ENCODE measurements around the gene ABCC1.
"Not testable (repeated sequence)": the region's sequence is repeated elsewhere in the genome, so short reads cannot be mapped to it uniquely, and the experiment has no call there.

The ABCC1 gene

DNA sequence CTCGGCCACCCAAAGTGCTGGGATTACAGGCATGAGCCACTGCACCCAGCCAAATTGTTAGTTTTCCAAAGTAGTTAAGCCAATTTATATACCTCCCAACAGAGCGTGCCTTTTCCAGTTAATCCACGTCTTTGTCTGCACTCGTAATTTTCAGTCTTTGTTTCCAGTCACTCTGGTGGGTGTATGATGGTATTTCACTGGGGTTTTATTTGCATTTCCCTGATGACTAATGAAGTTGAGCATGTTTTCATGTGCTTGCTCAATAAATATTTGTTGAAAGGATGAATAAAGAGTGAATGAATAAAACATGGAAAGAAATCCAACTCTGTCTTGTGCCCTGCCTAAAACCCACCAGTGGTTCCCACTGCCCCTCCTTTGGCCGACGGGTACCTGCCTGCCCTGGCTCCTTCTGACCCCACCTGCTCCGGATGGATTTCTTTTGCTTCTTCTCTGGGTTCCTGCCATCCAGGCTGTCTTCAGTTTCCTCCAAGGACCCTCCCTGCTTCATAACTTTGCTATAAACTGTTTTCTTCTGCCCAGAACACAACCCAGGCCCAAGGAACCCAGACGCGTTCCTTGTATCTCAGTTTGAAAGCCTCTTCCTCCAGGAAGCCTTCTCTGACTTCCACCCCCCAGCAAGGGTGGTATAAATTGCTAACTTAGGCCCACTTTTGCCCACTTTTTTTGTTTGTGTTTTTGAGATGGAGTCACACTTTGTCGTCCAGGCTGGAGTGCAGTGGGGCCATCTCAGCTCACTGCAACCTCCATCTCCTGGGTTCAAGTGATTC, 3.0 kb upstream of the ABCC1 start:
- DNase-seq (ENCODE audit: low read depth), result peak; percentile 77

GRCh38 chr16:15947983-15948509, 1.4 kb upstream of the ABCC1 start:
- DNase-seq (ENCODE audit: low read depth), result no peak

GRCh38 chr16:15948532-15949209, 745 bp upstream of the ABCC1 start:
- DNase-seq (ENCODE audit: low read depth), result no peak

GRCh38 chr16:15950161-15950854, 892 bp downstream of the ABCC1 start:
- peak; percentile 52 for DNase-seq (ENCODE audit: low read depth)

DNA sequence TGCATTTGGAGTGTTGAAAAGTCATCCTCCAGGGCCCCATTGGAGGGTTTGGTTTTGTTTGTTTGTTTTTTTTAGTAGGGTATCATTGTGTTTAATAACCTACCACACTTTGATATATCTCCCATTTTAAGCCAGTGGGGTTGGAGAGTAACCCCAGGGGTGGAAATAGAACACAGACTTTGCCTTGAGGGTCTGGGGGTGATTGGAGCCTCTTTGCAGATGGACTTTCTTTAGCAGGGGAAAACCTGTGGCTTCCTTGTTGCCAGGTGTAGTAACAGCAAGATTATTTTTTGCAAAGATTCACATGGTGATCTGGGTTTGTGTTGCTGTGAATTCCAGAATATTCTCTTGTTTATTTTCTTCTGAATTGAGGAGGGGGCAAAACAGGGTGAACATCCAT, 1.5 kb downstream of the ABCC1 start:
- DNase-seq (ENCODE audit: low read depth), result no peak

DNA sequence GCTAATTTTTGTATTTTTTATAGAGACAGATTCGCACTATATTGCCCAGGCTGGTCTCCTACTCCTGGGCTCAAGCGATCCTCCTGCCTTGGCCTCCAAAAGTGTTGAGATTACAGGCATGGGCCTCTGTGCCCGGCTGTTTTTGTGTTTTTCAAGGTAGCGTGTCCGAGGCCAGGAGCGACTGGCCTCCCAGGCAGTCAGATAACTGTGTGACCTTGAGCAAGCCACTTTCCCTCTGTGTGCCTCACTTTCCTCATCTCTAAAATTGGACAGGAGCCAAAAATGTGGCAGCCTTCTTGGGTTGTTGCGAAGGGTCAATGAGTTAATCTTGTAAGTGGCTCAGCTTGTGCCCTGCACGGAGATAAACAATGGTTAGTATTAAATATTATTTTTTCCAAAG, 2.4 kb downstream of the ABCC1 start:
- no peak for DNase-seq (ENCODE audit: low read depth)

DNA sequence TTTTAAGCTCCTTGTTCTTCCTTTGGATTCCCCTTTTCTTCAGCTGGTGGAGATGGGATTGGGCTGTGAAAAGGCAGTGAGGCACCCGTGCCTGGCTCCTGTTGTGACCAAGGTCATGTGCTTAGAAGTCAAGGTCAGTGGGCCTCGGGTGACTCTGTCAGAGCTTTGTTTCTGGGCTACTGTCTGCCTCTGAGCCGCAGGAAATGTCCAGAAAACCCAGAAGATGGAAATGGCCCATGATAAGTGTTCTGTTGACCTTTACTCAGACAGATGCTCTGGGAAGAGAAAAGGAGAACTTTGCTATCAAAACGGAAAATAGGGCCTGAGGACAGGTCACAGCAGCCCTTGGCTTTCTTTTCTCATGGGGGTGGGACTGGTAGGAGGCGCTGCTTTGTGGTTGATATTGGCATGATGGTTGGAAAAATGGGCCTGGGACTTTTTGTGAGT, 2.9 kb downstream of the ABCC1 start:
- no peak for DNase-seq (ENCODE audit: low read depth)

DNA sequence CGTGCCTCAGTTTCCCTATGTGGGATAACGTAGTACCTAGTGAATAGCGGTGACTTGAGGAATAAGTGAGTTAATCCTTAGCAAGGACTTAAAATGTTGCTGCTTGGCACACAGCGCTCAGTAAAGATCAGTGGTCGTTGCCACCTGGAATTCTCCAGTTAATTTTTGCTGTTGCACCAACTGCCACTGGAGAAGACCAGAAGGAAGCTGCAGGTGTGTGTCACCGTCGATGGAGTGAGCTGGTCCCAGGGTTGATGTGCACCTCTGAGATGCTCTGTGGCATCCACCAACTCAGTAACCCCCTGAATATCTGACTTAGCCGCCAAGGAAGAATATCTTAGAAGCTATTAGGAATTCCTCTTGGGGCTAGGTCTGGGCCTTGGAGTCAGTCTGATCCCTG, 4.1 kb downstream of the ABCC1 start:
- DNase-seq (ENCODE audit: low read depth), result no peak

DNA sequence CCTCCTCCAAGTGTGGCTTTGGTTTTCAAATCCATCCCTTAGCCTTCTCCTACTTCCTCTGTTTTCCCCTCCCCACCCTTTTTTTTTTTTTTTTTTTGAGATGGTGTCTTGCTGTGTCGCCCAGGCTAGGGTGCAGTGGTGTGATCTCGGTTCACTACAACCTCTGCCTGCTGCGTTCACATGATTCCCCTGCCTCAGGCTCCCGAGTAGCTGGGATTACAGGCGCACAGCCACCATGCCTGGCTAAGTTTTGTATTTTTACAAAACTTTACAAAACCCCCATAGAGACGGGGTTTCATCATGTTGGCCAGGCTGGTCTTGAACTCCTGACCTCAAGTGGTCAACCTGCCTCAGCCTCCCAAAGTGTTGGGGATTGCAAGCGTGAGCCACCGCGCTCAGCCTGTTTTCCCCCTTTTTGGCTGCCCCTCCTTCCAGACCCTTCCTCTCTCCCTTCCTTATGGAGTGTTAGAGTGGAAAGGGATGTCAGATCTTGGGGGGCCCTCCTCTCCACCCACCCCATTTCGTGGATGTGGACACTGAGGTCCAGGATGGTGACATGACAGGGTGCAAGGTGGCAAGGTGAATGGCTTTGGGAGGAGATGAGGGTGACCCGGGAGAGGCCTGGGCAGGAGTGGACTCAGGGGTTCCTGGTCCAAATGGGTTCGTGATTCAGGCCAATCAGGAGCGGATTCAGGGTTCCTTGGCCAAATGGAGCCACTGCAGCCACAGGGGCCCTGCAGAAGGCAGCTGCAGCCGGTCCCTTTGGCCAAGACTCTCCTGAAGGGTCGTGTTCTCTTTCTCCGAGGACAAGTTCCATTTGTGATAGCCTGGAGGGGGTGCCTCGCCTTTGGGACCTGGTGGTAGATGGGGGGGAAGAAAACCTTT, 4.8 kb downstream of the ABCC1 start:
- no peak for DNase-seq (ENCODE audit: low read depth)

GRCh38 chr16:15954814-15955151, 5.4 kb downstream of the ABCC1 start:
- no peak for DNase-seq (ENCODE audit: low read depth)

DNA sequence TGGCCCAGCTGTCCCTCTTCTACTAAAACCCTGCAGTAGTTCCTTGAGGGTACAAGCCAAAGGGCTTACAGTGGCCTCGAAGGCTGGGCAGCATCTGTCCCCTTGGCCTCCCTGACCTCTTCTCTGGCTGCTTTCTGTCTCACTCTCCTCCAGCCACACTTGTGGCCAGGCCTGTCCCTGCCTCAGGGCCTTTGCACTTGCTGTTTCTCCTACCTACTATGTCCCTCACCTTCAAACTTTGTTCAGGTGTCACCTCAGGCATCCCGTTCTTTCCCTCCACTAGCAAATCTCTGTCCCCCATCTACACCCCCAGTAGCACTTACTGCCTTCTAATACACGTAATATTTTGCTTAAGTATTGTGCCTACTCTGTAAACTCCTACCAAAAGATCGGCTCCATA, 6.0 kb downstream of the ABCC1 start:
- DNase-seq (ENCODE audit: low read depth), result no peak

- not testable (repeated sequence) for DNase-seq (ENCODE audit: low read depth)
Measured at GRCh38 chr16:15956106-15956505, 6.7 kb downstream of the ABCC1 start.

DNA sequence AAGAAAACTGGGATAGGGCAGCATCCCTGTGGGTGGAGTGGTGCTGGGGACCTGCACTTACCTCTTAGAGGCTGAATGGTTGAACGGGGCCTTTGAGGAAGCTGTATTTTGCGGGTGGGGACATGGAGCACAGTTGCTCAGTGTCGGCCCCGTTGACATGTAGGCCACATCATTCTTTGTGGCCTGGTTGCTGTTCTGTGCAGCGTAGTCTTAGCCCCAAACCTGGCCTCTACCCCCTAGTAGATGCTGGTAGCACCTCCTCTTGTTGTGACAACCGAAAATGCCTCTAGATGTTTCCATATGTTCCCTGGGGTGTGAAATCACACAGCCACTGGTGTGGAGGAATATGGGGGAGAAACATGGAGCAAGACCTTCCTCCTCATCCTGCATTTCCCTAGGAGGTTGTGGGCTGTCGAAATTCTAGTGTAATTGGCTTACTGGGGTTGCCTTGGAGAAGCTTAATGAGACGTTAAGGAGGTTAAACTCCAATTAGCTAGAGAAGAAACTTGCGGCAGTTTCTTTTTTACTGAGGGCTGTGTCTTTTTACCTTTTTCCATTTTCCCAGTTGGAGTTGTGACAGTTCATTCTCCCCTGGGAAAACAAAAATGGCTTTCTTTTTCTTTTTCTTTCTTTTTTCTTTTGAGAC, 9.4 kb downstream of the ABCC1 start:
- DNase-seq (ENCODE audit: low read depth), result no peak

DNA sequence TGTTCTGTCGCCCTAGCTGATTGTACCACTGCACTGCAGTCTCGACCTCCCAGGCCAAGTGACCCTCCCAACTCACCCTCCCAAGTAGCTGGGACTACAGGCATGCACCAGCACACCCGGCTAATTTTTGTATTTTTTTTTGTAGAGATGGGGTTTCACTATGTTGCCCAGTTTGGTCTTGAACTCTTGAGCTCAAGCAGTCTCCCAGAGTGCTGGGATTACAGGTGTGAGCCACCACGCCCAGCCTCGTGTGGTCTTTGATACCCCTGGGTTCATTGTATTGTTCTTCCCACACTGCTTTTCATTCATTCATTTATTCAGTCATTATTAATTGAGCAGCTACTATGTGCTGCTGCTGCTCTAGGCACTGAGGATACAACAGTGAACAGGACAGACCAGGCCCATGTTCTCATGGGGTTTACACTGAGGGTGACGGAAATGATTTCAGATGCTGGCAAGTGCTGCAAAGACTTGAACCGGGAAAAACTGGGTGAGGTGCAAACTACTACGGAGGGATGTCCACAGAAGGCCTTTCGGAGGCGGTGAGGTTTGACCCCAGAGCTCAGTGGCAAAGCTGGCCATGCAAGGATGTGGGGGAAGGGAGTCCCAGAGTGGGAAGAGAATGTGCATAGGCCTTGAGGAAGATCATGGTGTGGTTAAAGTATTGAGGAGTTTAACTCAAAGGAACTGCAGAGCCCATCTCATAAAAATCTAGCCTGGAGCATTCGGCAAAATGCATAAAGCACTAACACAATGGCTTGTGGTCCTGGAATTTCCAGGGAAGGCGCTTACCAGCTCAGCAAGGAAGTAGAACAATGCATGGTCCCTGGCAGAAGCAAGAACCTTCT, 10.9 kb downstream of the ABCC1 start:
- no peak for DNase-seq (ENCODE audit: low read depth)

- no peak for DNase-seq (ENCODE audit: low read depth)
Measured at GRCh38 chr16:15961060-15961511, 11.7 kb downstream of the ABCC1 start.

GRCh38 chr16:15961571-15962090, 12.2 kb downstream of the ABCC1 start:
- DNase-seq (ENCODE audit: low read depth), result no peak

- no peak for DNase-seq (ENCODE audit: low read depth)
Measured at GRCh38 chr16:15963307-15963910, 14.0 kb downstream of the ABCC1 start.

DNA sequence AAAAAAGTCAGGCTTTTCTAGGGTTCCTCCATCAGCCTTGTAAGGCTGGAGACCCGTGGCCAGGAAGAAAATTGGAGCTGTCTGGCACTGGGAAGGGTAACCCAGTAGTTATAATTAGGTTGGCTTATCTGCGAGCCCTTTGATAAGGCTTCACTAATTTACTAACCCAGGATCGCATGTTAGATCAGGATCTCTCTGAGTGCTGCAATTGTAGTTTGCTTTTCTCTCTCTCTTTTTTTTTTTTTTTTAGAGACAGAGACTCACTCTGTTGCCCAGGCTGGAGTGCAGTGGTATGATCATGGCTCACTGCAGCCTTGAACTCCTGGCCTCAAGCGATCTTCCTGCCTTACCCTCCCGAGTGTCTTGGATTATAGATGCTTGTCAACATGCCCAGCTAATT, 17.0 kb downstream of the ABCC1 start:
- DNase-seq (ENCODE audit: low read depth), result no peak

DNA sequence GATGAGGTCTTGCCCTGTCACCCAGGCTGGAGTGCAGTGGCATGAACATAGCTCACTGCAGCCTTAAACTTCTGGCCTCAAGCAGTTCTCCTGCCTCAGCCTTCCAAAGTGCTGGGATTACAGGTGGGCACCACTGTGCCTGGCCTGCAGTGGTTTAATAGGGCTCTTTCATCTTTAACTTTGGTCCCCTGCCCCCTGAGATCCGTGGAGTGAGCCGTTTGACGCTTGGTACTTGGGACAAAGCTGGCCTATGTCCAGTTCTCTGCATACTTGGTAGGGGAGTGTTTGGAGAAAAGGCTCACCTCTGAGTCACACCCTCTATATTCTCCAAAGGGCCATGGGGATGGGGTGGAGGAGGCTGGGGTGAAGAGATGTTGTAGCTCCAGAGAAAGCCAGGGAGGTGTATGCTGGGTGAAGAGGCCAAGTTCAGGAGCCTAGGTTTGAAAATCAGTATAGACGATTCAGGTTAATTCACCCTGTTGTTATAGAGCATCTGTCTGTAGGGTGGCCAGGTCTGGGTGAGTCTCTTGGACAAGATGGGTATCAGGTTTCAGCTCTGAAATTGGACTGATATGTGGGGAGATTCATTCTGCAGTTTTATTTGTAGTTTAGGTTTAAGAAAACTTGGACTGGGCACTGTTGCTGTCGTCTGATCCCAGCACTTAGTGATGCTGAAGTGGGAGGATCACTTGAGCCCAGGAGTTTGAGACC, 17.6 kb downstream of the ABCC1 start:
- peak; percentile 63 for DNase-seq (ENCODE audit: low read depth)

All from amniotic epithelial cell (primary cell).